Breast epithelium (tissue), 3 donors: ENCODE results near the gene POLR1D.

Source experiments
- POLR2A ChIP-seq: fragments of 450-650 bp; IDR thresholded peaks from one replicate; pipeline ENCODE4 v1.6.1; 2016; ENCODE audit warnings: antibody characterized with exemption, mild to moderate bottlenecking, moderate library complexity
- POLR2AphosphoS5 ChIP-seq, 3 donors: sonication (generic); formaldehyde crosslinking; IDR thresholded peaks; one replicate each; pipeline ENCODE4 v1.6.1; 2017; ENCODE audit warnings: antibody characterized with exemption in 3 of 3

DNA sequence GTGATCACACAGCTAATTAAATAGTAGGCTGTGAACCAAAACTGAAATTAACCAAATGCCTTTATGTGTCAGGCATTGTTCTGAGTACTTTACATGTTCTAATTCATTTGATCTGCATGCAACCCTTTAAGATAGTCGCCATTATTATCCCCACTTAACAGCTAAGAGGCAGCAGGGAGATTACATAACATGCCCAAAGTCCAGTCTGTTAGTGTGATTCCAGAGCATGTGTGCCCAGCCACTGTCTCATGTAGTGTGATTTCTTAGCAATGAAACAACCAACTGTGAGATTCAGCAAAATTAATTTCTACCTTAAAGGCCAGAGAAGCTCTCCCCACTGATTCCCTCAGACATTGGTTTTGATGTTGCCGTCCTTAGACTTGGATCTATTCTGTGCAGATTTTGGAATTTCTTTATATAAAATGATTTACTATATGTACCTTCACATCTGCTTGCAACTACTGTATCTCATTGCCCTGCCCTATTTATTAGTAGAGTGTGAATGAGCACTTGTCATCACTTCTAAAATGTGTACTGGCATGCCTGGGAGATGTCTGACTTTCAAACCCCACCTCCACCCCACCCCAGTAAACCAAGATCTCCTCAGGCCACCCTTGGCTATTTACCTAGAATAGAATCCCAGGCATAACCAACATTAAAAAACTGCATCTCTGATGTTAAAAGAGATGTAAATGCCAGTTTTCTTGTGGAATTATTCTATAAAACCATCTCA lies 41.2 kb downstream of the POLR1D start:
- TF ChIP-seq POLR2AphosphoS5 (IDR thresholded peaks at IDR 0.05) (no peak), POLR2A (no peak)
